Measurements from ENCODE around the gene CPOX. TPM values are rescaled to one million over a fixed set of nuclear protein-coding genes. Genes with fewer than 3 reads are reported as not detected.

Gene CPOX
- total RNA-seq (2022; extraction: Qiagen RNA extraction; ENCODE audit: low read depth) = 21.5 to 25.8 TPM (median 23.2 TPM) in 5 replicates

GRCh38 chr3:98593046-98593936, at the start of gene CPOX:
TSS of gene CPOX (minus strand) at chr3:98593611. CDS start at chr3:98593504, 107 bp downstream.

DNA sequence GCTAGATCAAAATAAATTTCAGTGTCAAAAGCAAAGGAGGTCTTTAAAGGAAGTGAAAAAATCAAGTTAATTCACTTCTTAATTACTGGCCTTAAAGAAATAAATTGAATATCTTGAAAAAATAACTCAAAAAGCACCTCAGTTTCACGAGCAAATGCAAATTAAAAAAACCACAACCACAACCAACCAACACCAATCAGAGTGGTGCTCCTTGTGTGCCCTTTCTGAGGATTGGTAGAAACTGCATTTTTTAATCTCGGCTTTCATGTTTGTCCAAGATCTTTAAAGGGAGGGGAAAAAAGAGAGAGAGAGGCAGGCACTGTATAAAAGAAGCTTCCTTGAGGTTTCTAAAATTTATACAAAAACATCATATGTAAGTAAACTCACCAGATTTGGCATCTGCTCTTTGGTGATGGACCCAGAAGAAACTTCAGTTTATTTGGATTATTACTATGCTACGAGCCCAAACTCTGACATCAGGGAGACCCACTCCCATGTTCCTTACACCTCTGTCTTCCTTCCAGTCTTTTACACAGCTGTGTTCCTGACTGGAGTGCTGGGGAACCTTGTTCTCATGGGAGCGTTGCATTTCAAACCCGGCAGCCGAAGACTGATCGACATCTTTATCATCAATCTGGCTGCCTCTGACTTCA, 61.7 kb downstream of the CPOX start, which contains the start of gene GPR15:
Gene GPR15 (plus strand): TSS at position 357 of the 653 bp plus-strand sequence. CDS start 56 bp downstream, at position 413.

Other genes starting within 250 kb of the CPOX start
- not detected in 5 replicates for gene OR5K4, start 239.8 kb downstream of the CPOX start, total RNA-seq (2022; extraction: Qiagen RNA extraction; ENCODE audit: low read depth)
- not detected in 5 replicates for gene OR5K3, start 202.9 kb downstream of the CPOX start, total RNA-seq (2022; extraction: Qiagen RNA extraction; ENCODE audit: low read depth)
- not detected in 5 replicates for gene OR5K1, start 130.4 kb downstream of the CPOX start, total RNA-seq (2022; extraction: Qiagen RNA extraction; ENCODE audit: low read depth)
- not detected in 5 replicates for gene OR5K2, start 95.9 kb downstream of the CPOX start, total RNA-seq (2022; extraction: Qiagen RNA extraction; ENCODE audit: low read depth)
- 40.5 to 67.3 TPM (median 58.8 TPM) in 5 replicates for gene CLDND1, start 70.7 kb downstream of the CPOX start, total RNA-seq (2022; extraction: Qiagen RNA extraction; ENCODE audit: low read depth)
- not detected in 5 replicates for gene GPR15, start 61.6 kb downstream of the CPOX start, total RNA-seq (2022; extraction: Qiagen RNA extraction; ENCODE audit: low read depth)
- 0.60 to 1.9 TPM (median 0.91 TPM) in 5 replicates for gene ST3GAL6, start 169.7 kb upstream of the CPOX start, total RNA-seq (2022; extraction: Qiagen RNA extraction; ENCODE audit: low read depth)

All from A549 treated with CpdA at 1 μM for 4 hours (cell line).